NCI-H345 treated with DMSO at 0.1 percent for 48 hours (cell line): Measurements from ENCODE around the gene CUTC.
"Not testable (repeated sequence)": the region's sequence is repeated elsewhere in the genome, so short reads cannot be mapped to it uniquely, and the experiment has no call there.

Experiments
- DNase-seq: peaks from one replicate; lab custom pipeline; 2025; ENCODE audit not compliant: unreplicated experiment; lab: John Stamatoyannopoulos, UW

CUTC gene, protein sequence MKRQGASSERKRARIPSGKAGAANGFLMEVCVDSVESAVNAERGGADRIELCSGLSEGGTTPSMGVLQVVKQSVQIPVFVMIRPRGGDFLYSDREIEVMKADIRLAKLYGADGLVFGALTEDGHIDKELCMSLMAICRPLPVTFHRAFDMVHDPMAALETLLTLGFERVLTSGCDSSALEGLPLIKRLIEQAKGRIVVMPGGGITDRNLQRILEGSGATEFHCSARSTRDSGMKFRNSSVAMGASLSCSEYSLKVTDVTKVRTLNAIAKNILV

DNA sequence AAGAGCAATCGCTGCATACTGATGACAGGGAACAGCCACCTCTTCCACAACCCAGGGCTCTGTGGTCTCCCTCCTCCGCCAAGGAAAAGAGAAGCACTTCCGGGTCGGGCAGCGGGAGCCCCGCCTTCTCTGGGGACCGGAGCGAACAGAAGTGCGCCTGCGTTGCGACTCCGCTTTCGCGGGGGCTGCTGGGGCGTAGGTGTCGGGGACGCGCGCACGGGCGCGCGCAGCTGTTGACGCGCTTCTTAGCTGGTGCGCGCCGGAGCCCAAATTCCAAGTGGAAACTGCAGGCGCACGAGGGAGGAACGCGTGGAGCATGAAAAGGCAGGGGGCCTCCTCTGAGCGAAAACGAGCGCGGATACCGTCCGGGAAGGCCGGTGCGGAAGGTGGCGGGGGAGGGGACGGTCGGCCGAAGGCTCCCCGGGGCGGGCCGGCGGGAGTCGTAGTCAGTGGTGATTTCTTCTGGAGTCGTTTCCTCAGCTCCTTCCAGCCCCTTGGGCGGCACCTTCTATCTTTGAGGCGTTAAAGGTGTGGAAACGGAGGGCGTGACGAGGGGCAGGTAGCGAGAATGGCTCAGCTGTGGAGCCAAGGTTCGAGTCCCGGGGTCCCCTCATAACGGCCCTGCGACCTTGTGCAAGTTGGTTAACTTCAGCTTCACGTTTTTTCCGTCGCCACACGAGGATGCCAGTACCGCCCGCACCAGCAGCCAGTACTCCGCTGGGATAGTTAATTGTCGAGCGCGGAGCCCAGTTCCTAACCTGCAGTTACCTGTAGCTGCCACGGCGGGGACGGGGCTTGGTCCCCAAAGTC is at the start of gene CUTC, which contains the start of gene COX15:
Gene CUTC (plus strand): TSS at position 202 of the 810 bp plus-strand sequence. CDS start 115 bp downstream, at position 317.
Gene COX15 (minus strand): TSS at position 95 of the 810 bp plus-strand sequence. CDS start 78 bp downstream, at position 17.
- DNase-seq = peak; percentile 72

DNA sequence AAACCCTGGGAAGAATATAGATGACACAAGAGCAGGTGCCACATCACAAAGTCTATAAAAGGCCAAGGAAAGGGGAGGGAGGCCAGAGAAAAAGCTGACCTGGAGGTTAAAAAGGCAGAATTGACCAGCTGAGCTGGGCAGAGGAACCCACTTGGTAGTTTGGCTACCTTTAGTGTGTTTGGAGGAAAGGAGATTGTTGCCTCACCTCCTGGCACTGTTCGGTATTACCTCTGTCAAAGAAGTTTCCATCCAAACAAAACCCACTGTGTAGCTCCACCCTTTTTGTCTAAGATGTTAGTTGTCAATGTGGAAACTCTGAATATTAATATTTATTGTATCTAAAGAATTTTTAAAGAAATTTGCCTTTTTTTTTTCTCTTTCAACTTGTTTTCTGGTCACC is 49.3 kb upstream of the CUTC start:
- DNase-seq = no peak

DNA sequence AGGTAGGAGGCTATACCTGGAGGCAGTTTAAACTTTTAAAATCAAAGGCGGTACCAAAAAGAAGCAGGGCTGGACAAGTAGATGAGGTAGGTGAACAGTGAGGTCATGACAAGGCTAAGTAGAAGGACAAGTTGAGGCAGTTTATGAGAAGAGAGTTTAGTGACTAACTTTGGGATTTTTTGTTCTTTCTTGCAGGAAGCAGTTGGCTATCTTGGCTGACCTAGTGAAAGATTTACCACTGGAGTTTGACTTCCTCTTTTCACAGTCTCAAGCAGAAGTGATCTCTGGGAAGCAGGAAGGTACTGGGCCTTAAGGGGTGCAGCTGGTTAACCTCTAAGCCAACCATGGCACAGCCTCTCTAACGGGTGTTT is 46.5 kb upstream of the CUTC start:
- DNase-seq = no peak

DNA sequence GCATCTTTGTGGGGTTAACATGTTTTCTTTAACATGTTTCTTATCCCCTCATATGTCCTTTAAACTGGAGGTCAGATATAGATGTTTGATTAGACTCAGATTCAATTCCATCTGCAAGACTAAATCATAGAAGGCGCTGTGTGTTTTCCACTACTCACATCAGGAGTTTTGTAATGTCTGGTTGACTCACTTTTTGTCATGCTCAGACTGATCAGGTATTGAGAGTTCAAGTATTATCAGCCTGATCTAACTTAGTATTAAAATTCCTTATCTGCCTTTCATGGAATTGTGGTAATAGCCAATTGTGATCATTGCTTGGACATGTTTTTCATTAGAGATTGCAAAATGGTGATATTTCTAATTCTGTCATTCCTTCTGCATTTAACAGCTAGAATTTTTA is 42.6 kb upstream of the CUTC start:
- no peak for DNase-seq

DNA sequence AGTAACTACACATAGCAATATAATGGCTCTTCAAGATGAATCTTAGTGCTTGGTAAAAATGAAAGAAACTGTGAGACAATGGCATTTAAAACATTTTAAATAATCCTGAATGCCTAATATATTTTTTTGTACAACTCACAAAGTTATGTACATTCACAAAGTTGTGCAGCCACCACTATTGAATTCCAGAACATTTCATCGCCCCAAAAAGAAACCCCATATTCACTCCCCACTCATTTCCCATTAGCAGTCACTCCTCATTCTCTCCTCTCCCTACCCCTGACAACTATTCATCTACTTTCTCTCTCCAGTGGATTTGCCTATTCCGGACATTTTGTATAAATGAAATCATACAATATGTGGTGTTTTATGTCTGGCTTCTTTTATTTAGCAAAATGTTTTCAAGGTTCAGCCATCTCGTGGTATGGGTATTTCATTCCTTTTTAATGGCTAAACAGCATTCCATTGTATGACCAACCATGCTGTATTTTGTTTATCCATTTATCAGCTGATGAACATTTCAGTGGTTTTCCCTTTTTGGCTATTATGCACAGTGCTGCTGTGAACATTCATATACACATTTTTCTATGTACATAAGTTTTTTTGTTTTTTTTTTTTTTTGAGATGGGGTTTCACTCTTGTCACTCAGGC is 38.0 kb upstream of the CUTC start:
- DNase-seq = no peak

DNA sequence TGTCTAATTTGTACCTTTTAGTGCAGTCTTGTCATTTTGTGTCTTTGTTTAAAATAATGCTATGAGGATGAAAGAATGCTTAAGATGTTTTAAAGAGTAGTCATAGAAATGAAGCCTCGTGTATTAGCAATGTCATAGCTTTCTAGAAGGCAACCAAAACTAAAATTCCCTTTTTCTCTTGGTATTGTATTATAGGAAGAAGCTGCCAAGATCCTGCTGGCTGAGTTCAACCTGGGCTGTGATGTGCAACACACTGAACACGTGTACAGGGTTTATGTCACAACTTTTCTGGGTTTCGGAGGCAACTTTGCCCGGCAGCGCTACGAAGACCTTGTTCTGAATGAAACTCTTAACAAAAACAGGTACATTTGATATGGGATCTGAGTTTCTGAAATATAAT is 36.3 kb upstream of the CUTC start:
- no peak for DNase-seq

DNA sequence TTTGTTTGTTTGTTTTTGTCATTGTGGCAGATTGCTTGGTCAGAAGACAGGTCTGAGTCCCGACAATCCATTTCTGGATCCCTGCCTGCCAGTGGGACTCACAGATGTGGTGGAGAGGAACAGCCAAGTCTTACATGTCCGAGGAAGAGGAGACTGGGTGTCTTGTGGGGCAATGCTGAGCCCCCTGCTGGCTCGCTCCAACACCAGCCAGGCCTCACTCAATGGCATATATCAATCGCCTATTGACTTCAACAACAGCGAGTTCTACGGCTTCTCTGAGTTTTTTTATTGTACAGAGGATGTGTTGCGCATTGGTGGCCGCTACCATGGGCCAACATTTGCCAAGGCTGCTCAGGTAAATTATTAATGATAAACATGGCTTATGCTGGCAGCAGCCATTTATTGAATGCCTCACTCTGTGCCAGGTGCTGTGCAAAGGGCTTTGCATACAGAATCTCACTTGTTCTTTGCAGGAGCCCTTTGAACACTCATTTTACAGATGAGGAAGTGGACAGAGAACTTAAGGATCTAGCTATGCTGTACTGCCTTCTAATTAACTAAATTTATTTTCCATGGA is 33.4 kb upstream of the CUTC start:
- DNase-seq = no peak

DNA sequence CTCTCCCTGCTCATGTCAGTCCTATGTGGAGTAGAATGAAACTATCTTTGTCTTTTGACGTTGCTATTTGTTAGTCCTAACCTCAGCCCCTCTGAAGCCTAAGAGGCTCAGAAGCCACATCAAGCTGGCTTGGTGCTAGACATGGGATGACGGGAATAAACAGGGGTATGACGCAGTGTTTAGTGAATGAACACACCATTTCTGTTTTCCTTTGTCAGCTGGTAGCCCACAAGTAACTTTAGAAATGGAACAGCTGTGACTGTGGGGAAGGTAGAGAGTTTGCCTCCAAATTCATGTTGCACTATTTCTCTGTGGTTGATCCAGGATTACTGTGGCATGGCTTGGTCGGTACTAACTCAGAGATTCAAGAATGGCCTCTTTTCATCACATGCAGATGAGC is 31.4 kb upstream of the CUTC start:
- no peak for DNase-seq

DNA sequence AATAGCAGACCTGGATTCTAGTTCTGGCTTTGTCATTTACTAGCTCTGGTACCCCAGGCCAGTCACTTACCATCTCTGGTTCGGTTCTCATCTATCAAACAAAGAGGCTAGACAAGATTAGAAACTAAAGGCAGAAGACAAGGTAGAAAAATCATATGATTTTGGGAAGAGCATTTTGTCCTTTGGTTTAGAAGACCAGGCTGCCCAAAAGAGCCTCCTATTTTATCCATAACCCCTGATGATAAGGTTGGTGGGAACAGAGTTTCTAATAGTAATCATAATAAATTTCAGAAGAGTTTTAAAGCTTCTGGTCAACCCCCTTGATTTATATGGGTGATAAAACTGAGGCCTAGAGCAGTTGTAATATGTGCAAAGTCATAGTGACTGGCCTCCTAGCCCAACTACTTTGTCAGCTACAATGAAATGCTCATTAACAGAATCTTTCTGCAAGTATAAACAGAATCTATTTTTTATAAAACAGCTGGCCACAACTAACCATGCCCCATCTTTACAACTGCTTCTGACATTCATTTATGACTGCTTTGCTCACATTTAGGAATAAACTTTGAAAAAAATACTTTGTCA is 23.5 kb upstream of the CUTC start:
- no peak for DNase-seq

DNA sequence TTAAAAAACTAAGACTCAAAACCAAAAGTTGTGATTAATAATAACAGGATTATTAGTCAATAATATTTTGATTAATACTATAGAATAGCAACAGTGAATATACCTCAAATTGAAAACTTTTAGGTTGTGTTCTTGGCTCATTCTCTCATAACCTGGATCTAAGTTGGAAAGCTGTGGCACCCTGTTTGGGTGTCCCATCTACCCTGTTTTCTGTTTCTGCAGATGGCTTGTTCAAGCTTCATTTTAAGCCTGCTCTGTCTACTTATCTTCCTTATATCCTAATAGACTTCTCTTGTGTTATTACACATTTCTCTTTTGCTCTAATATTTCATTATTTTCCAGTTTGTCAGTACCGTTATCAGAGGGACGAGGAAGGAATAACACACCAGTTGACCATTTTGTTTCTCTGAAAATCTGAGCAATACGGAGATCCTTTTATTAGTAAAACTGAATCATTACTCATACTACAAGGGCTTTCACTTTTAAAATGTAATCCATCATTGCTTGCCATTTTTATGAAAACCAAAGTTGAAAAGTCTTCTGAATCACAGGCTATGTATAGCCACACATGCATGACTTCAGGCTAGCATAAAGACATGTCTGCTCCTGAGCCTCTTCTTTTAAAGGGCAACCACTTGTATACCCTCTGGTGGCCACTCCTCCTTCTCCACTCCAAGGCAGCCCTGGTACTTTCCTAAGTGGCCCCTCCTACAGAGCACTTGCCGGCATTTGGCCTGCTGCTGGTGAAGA is 22.4 kb upstream of the CUTC start:
- DNase-seq = no peak

DNA sequence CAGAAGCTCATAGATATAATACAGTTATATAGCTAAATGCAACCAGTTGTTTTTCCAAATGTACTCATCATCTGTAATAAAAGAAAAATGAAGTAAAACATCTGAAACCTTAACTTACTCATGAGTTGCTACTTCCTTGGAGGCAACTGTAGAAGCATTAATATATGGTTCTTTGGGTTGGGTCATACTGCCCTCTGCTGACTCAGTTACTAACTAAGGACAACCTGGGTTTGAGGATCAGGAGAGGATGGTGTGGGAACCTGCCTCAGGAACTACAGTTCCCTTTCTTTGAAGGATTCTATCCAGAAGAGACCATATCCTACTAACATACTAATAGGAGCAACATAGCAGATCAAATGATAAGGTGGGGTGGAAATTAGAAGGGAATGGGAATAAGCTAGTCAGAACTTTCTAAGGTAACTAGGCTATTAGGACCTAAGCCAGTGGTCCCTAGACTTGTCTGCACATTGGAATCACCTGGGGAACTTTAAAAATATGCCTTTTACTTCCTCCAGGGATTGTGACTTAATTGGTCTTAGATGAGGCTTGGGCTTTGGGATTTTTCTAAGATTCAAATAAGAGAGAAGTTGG is 20.8 kb upstream of the CUTC start:
- no peak for DNase-seq

DNA sequence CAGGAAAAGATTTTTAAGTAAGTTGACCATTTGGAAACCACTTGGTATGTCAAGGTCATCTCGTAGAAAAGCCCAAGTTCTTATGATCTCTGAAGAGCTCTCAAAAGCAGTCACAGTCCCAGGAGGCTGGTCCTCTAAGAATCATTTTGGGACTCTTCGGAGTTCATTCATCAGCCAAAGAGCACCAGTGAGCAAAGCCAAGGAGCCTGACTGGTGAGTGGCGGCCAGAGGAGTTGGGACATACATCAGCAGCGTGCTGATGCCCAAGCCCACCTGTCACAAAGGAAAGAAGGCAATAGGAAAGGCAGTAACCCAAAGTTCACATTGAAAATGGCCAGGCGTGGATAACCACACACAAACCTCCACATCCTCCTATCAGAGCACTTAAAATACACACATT is 17.6 kb upstream of the CUTC start:
- no peak for DNase-seq

DNA sequence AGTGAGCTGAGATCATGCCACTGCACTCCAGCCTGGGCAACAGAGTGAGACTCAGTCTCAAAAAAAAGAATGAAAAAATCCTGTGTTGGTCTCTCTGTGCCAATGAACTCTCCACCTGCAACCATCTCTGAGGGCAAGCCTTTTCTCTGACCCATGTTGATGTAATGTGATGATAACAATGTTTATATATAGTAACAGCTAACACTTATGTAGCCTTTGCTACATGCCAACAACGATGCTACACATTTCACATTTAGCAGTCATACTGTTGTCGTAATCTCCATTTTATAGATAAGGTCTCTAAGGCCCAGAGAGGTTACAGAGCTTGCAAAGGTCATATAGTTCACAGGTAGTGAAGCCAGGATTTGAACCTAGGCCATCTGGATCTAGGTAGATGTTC is 11.6 kb upstream of the CUTC start:
- no peak for DNase-seq

DNA sequence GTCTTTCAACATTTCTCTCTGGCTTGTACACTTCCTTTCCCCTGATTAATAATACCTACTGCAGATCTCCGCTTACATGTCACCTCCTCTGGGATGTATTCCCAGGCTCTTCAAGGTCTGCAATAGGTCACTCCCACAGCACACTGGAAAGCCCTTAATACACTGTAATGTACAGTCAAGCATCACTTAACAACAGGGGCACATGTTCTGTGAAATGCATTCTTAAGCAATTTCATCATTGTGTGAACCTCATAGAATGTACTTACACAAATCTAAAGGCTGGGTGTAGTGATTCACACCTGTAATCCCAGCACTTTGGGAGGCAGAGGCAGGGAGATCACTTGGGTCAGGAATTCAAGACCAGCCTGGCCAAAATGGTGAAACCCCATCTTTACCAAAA is 2.0 kb upstream of the CUTC start:
- no peak for DNase-seq

DNA sequence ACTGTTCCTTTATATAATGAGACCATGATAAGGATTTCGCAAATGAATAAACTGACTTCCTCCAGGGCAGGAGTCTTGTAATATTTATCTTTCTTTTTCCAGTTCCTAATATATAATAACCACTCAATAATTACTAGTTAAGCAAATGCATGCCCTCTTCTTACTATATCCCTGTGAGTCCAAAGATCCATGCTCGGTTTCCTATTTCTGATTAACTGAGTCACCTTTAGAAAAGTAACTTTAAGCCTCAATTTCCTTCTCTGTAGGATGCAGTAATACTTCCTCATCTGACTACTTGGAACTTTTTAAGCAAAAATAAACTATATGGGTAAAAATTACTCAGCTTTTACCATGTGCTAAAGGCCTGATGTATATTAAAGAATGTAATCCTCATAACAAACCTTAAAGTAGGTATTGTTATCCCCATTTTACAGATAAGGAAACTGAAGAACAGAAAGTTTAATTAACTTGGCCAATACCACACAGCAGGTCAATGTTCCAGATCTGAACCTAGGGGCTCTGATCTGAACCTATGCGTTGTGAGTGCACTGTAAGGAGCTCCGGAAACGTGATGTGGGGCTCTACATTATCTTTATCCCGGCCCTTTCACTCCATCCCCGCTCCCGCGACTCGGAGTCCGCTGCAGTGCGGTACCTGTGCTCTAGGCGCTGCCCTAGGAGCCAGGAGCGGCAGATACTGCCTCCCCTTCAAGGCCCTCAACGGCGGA is 565 bp upstream of the CUTC start:
- DNase-seq = no peak

DNA sequence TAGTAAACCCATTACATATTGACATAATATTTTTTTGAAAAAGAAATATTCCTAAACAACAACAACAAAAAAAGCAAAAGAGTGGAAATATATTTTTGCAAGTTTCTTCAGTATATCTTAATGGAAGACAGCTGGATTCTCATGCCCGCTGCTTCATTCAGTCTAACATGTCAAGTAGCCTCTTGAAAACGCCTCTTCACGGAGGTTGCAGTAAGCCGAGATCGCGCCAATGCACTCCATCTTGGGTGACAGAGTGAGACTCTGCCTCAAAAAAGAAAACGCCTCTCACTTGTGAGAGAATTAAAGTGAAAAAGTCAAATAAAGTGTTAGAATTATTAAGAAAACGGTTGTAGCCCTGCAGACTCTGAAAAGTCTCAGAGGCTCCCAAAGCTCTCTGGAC is 1.3 kb downstream of the CUTC start:
- no peak for DNase-seq

DNA sequence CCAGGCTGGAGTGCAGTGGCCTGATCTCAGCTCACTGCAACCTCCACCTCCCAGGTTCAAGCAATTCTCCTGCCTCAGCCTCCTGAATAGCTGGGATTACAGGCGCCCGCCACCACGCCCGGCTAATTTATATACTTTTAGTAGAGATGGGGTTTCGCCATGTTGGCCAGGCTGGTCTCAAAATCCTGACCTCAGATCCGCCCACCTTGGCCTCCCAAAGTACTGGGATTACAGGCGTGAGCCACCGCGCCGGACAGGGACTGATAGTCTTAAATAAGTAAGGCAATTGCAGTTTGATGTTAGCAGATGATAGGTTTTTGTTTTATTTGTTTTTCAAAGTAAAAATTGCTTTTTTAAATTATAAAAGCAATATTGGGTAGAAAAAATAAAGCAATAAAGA is 2.1 kb downstream of the CUTC start:
- not testable (repeated sequence) for DNase-seq

DNA sequence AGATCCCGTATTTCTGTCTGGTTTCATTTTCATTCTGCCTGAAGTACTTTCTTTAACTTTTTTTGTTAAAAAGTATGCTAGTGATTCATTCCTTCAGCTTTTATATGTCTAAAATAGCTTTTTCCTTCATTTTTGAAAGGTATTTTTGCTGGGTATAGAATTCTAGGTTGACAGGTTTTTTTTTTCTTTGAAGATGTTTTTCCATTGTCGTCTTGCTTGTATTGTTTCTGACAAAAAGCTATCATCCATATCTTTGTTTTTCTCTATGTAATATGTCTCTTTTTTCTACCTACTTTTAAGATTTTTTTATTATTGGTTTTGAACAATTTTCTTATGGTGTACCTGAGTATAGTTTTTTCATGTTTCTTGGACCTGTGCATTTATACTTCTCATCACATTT is 8.2 kb downstream of the CUTC start:
- DNase-seq = no peak

DNA sequence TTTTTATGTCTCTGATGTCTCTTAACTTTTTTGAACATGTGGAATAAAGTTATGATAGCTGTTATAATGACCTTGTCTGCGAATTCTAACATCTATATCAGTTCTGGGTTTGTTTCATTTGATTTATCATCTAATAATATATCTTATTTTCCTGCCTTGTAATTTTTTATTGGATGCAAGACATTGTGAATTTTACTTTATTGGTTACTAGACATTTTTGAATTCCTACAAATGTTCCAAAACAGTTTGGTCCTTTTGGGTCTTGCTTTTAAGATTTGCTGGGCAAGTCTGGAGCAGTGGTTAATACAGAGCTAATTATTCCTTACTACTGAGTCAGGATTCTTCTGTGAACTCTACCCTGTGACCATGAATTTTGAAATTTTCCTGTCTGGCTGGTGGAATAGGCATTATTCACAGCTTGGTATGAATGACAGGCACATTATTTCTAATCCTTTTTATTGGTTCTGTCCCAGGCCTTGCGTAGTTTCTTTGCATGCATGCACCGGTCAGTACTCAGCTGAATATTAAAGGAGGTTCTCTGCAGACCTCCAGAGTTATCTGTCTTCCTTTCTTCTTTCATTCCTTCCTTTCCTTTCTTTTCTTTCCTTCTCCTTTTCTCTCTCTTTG is 9.0 kb downstream of the CUTC start:
- DNase-seq = no peak
